Mucosa of gallbladder (tissue), 1 donor: ENCODE measurements around the gene VCP. TPM values are rescaled to one million over a fixed set of nuclear protein-coding genes. Genes with fewer than 3 reads are reported as not detected.

ENCODE experiments used
- DNase-seq: peaks from one replicate; pipeline ENCODE4 v3.0.0-alpha.2; 2020; ENCODE audit warnings: low spot score
- total RNA-seq: library from RNA; stranded (reverse); gene quantifications from one replicate; pipeline ENCODE4 v1.2.1, GENCODE V29; 2021
- donor health status: DM: no; HTN: no; CAD: no.

VCP gene
- total RNA-seq, 1 donor from 2014 or later, result 243 TPM

DNA sequence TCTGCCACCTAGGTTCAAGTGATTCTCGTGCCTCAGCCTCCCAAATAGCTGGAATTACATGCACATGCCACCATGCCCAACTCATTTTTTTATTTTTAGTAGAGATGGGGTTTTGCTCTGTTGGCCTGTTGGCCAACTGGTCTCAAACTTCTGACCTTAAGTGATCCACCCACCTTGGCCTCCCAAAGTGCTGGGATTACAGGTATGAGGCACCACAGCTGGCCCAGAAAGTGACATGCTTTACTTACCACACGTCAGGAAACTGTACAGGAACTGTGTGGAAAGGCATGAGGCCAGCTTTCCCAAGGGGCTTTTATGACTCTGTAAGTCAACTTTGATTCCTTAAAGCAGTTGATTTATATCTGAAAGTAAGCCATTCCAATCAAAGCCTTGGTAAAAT lies 57.9 kb downstream of the VCP start:
- DNase-seq, result no peak

DNA sequence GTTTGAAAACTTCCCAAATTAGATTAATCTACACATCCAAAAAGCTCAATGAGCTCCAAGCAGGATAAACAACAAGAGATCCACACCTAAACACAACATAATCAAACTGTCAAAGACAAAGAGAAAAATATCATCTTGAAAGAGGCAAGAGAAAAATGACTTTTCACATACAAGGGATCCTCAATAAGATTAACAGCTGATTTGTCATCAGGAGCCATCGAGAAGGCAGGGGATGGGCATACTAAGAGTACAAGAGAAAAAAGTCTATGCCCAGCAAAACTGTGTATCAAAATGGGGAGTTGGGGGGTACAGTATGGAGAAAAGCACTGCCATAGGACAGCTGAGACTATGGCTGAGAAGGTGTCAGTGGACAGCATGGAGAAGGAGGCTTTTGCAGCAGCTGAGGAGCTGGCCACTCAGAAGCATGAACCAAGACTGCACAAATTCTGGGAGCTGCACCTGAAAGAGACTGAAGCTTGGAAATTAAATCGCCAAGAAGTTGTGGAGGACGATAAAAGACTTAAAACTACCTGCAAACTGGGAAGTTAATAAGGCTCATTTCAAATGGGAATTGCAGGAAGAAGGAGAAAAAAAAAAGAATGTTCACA lies 62.0 kb downstream of the VCP start:
- no peak for DNase-seq

Other genes with a start within 250 kb of the VCP start
- gene PHF24, start 114.3 kb downstream of the VCP start, total RNA-seq, result 0.29 TPM
- 19.7 TPM for gene DNAJB5, start 82.9 kb downstream of the VCP start, total RNA-seq
- gene FANCG, start 7.3 kb upstream of the VCP start, total RNA-seq, result 17.4 TPM
- gene PIGO, start 24.0 kb upstream of the VCP start, total RNA-seq, result 35.9 TPM
- 94.9 TPM for gene STOML2, start 30.5 kb upstream of the VCP start, total RNA-seq
- 18.3 TPM for gene ATOSB, start 43.2 kb upstream of the VCP start, total RNA-seq
- gene UNC13B, start 89.4 kb upstream of the VCP start, total RNA-seq, result 59.1 TPM